GM21528 (cell line): ENCODE results near the gene GPR34.
"Not testable (repeated sequence)": the region's sequence is repeated elsewhere in the genome, so short reads cannot be mapped to it uniquely, and the experiment has no call there.

Source experiments
- ATAC-seq: cut with Tn5 transposase; IDR thresholded peaks from one replicate; pipeline ENCODE4 v1.9.1; 2021; ENCODE audit warnings: mild to moderate bottlenecking, moderate library complexity; ENCODE audit not compliant: unreplicated experiment, low FRiP score

GPR34 gene

GRCh38 chrX:41688835-41689234, at the start of gene GPR34:
Gene GPR34 (plus strand): TSS chrX:41688973. CDS start chrX:41695634, 6,661 bp downstream.
- no peak for ATAC-seq

DNA sequence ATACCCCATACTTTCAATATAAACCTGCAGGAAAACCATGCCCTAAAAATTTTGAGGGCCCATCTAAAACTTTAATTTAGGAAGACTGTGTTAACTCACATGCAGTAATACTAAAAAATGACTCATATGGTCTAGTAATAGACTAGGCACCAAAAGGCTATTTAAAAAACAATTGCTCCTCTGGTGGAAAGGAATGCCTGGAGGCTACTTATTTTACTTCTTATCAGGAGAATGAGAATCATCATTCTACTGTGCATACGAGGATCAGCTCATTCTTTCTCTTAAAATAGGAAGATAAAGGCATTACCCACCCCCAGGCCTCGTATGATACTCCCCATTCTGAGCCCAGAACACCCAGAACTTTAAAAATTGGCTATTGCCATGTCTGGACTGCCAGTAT, 42.6 kb upstream of the GPR34 start:
- not testable (repeated sequence) for ATAC-seq

DNA sequence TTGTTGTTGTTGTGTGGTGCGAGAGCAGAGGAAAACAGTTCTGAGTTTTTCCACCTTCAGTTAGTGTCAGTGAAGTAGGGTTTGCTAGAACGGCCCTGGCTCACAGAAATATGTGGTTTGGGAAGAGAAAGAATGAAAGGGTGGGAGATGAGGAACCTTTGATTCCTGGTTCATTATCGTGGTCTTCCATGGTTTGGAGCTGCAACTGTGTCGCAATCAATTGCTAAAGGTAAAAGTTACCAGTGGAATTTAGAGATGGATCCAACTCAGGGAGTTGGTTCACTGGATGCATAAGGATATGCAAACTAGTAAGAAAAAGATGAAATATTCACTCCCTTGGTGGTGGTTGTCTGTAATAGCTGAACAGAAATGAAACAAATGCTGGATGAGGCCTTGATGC, 35.6 kb upstream of the GPR34 start:
- ATAC-seq: no peak

GRCh38 chrX:41655101-41655500, 33.7 kb upstream of the GPR34 start:
- ATAC-seq: no peak

- ATAC-seq: no peak
Measured at GRCh38 chrX:41655631-41656030, 33.1 kb upstream of the GPR34 start.

DNA sequence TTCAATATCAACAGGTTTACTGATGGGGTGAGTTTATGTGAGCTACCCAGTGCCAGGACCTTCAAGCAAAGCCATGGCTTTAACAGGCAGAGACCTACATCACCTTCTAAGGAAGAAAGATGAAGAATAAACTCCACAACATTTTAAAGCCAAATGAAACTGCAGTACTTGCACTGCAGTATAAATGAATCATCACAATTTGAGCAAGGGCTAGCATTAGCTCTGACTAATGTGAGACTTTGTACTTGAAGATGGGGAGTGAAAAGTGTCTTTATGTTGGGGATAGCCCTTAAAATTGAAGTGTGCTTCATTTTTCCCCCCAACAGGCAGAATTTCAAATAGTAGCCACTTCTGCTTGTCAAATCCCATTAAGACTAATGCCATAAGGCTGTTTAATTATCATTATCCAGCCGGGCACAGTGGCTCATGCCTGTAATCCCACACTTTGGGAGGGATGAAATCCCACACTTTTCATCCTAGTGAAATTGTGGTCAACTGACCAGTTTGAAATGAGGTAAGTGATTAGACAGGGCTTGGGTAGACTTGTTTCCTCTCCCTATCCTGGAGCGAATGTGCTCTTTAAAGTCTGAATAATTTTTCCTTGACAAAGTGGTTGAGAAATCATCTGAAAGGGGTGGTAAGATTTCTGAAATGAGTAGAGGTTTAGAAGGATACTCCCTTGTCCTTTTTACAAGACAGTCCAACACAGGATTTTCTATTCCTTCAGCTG, 27.2 kb upstream of the GPR34 start:
- no peak for ATAC-seq

DNA sequence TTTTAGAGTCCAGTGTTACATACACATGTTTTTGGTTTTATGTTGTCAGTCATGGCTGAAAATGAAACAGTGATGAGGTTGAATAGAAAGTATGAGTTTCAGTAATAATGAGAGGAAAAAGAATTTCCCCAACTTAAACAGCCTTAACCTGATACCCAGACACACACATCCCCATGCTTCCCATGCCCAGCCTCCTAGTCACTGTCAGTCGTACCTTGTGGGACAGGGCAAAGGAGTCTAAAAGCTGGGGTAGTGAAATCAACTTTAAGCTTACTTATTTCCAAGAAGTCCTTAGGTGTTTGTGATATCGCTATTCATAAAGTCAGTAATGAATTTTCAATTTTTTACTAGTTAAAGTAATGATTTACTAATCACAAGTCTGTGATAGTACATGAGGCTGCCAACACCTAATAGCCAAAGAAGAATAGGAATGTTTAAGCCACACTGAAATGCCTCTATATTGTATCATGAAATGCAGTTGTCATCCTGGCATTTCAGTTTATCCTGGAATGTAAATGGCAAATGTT, 24.3 kb upstream of the GPR34 start:
- ATAC-seq: peak; percentile 92

- ATAC-seq: no peak
Measured at GRCh38 chrX:41664908-41665307, 23.9 kb upstream of the GPR34 start.

DNA sequence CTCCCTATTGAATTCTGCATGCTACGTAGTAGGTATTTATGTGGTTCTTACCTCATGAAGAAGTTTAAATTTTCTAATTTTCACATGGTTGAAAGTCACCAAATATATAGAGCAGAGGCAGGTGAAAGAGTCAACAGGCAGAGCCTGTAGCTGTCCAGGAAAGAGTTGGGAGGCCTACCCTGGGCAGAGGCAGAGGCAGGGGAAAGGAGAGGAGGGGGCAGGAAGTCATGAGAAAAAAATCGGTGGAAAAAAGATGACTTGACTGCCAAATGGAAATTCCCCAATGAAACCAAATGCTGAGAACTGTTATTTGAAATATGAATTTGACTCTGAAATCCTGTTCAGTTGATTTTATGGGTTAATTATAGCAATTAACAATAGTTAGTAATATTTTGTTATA, 23.1 kb upstream of the GPR34 start:
- no peak for ATAC-seq

DNA sequence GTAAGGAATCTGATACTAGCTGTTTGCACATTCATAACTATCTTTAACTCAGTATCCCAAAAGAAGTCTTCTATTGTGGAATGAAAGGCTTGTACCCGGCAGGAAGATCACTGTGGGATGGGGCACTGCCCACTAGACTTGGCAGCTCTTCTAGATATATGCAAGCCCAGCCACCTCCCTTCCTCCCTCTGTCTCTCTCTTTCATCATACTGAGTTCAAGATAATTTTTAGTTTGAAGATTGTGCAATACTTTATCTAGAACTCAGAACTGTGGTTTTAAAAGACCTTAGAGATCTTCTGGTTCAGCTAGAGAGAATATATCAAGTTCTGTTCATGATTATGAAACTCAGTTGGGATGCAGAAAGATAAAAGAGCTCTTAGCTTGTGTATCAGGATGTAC, 22.5 kb upstream of the GPR34 start:
- no peak for ATAC-seq

DNA sequence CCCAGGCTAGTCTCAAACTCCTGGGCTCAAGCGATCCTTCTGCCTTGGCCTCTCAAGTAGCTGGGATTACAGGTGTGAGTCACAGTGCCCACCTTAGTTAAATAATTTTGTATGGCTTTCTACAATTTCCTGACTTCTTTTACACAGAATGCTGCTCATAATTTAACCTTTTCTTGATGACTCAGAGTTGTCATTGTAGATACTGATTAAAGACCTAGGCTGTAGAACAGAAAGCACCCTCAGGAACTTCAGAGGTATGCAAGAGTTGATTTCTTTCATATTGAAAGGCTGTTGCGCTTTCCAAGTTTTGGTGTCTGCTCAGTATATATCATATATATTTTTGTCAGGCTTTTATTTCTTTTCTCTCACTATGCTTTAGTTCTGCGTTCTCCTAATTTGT, 21.1 kb upstream of the GPR34 start:
- ATAC-seq: no peak

DNA sequence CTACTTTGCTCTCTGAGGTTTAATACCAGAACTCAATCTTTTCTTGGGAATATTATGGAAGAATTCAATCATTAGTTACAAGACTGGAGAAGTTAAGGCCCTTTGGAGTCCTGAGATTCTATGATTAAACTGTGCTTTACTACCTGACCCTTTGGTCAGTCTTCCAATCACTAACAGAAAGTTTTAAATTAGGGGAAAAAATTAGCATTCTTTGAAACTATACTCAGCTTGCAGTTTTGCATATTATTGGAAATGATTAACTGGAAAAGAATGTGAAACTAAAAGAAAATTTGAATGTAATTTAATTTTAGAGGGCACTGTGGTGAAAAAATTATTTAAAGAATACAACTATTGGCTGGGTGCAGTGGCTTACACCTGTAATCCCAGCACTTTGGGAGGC, 18.7 kb upstream of the GPR34 start:
- no peak for ATAC-seq

GRCh38 chrX:41671082-41671481, 17.7 kb upstream of the GPR34 start:
- no peak for ATAC-seq

- no peak for ATAC-seq
Measured at GRCh38 chrX:41672643-41673042, 16.1 kb upstream of the GPR34 start.

- ATAC-seq: not testable (repeated sequence)
Measured at GRCh38 chrX:41676361-41676760, 12.4 kb upstream of the GPR34 start.

DNA sequence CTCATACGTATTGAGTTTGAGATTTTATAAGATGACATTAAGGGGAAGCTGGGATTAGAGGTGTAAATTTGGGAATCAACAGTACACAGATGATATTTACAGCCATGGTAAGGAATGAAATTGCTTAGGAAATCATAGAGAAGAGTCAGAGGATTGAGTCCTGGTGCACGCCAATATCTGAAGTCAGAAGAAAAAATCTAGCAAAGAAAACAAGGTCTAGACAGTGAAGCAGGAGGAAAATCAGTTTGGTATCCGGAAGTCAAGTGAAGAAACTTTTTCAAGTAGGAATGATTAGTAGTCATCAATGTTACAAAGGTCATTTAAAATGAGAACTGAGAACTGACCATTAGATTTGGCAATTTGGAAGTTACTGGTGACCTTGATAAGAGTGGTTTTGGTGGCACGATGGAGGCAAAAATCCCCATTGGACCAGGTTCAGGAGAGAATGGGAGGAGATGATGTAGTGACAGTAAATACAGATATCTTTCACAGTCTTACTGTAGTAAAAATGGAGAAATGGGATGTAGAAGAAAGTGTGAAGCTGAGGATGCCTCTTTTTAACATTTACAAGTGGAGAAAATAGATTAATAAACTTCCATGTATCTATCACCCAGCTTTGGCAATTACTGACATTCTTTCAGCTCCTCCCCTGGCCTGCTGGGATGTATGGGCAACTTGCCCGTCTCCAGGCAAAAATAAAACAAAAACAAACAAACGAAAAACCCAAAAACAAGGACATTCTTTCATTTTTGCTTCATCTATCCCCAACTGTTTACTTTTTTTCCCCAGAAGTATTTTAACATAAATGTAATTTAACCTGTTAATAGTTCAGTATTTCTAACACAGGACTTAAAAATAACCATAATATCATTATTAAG, 11.4 kb upstream of the GPR34 start:
- ATAC-seq: no peak

DNA sequence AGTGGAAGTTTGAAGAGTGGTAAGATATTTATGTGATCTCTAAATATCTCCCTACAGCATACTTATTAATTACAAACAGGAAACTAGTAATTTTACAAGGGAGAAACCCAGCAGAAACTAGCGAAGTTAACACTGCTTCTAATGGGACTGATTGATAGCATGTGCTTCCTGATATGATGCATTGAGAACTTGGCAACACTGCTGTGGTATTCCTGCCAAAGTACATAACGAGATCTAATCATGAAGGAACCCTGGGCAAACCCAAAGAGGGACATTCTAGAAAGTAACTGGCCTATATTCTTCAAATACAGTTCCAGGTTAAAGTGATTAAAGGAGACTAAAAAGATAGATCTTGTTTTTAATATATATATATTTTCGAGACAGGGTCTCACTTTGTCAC, 4.6 kb upstream of the GPR34 start:
- ATAC-seq: no peak

GRCh38 chrX:41684940-41685339, 3.8 kb upstream of the GPR34 start:
- ATAC-seq: no peak

- ATAC-seq: no peak
Measured at GRCh38 chrX:41686788-41687187, 2.0 kb upstream of the GPR34 start.

DNA sequence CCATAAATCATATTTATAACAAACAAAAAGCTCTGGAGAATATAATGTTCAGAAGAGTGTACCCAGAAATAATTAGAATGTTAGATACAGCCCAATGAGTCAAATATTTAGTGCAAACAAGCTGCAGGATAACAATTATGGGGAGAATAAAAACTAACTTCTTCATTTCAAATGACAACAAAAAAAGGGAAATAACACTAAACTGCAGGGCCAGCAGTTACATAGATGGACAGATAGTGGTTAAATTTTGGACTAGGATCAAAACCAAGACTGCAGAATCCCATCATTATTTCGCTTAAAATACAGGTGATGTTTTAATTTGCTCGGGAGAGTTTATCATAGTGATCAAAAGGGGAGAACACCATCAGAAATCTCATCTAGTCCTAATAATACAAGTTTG, 617 bp upstream of the GPR34 start:
- no peak for ATAC-seq

DNA sequence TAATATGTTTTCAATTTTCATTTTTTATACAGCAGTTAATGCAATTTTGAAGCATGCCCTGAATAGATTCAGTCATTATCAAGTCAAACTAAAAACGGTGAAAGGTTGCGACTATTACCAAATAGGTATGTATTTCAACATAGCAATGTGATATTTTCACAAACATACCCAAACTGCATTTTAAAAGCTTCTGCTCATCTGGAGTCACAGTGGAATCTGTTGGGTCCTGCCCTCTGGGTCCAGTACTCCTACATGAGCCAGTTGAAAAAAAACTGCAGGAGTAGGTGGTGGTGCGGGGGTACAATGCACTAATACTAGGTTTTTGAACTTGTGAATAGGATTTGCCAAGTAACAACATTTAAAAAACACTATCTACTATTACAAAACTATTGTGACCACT, 938 bp downstream of the GPR34 start:
- ATAC-seq: no peak
